HepG2 (cell line): Measurements from ENCODE around the gene EBPL. TPM values are rescaled to one million over a fixed set of nuclear protein-coding genes. Genes with fewer than 3 reads are reported as not detected.

Experiments used
- AKNA ChIP-seq: sonication (generic); formaldehyde crosslinking; IDR thresholded peaks from 2 replicates; pipeline ENCODE4 v1.4.0; 2020; ENCODE audit warnings: missing genetic modification reagents, borderline replicate concordance
- FOSL2 ChIP-seq: sonication (generic); formaldehyde crosslinking; IDR thresholded peaks from 2 replicates; pipeline ENCODE4 v1.4.0; 2020; ENCODE audit warnings: missing genetic modification reagents
- HOMEZ ChIP-seq: IDR thresholded peaks from 2 replicates; pipeline ENCODE4 v1.6.1; 2016; ENCODE audit warnings: low read depth
- LBX2 ChIP-seq: sonication (generic); formaldehyde crosslinking; IDR thresholded peaks from 2 replicates; pipeline ENCODE4 v1.5.0; 2020; ENCODE audit warnings: missing genetic modification reagents, mild to moderate bottlenecking, borderline replicate concordance
- MED1 ChIP-seq: sonication (generic); formaldehyde crosslinking; IDR thresholded peaks from 2 replicates; pipeline ENCODE4 v1.4.0; 2020; ENCODE audit warnings: missing genetic modification reagents
- MXD1 ChIP-seq: sonication (generic); formaldehyde crosslinking; IDR thresholded peaks from 2 replicates; pipeline ENCODE4 v1.4.0; 2020; ENCODE audit warnings: mild to moderate bottlenecking, missing genetic modification reagents
- NR1H2 ChIP-seq: sonication (generic); formaldehyde crosslinking; IDR thresholded peaks from 2 replicates; pipeline ENCODE4 v1.8.1; 2022; ENCODE audit warnings: low read depth, missing genetic modification reagents, borderline replicate concordance
- REL ChIP-seq: sonication (generic); formaldehyde crosslinking; conservative IDR thresholded peaks from 2 replicates; pipeline ENCODE4 v1.8.0; 2022; ENCODE audit warnings: mild to moderate bottlenecking, missing genetic modification reagents, moderate library complexity
- SAFB2 ChIP-seq: sonication (generic); formaldehyde crosslinking; IDR thresholded peaks from 2 replicates; pipeline ENCODE4 v1.5.1; 2020; ENCODE audit warnings: missing genetic modification reagents, low read depth, mild to moderate bottlenecking, borderline replicate concordance
- SNAPC4 ChIP-seq: sonication (generic); formaldehyde crosslinking; IDR thresholded peaks from 2 replicates; pipeline ENCODE4 v1.4.0; 2020; ENCODE audit warnings: mild to moderate bottlenecking, missing genetic modification reagents
- YEATS2 ChIP-seq: sonication (generic); formaldehyde crosslinking; IDR thresholded peaks from 2 replicates; pipeline ENCODE4 v1.4.0; 2020; ENCODE audit warnings: missing genetic modification reagents, borderline replicate concordance
- ZSCAN12 ChIP-seq: sonication (generic); formaldehyde crosslinking; IDR thresholded peaks from 2 replicates; pipeline ENCODE4 v1.9.0; 2021; ENCODE audit warnings: mild to moderate bottlenecking, missing genetic modification reagents
- ZSCAN22 ChIP-seq: sonication (generic); formaldehyde crosslinking; IDR thresholded peaks from 2 replicates; pipeline ENCODE4 v1.4.0; 2020; ENCODE audit warnings: mild to moderate bottlenecking, missing genetic modification reagents
- polyA plus RNA-seq, 8 experiments: library from polyadenylated mRNA; depleted of rRNA in 3 of 8; stranded (reverse) in 7 of 8; unstranded in 1 of 8; fragments of >200 nt; fragmentation: Illumina TruSeq in 4 of 8; extraction: Trizol in 4 of 8; gene quantifications; 2 replicates each; pipeline versions ENCODE4 v1.2.1 to v1.2.3, GENCODE V29; 2011 to 2016; ENCODE audit warnings: low read depth in 4 of 8, missing spikeins in 1 of 8, mixed read lengths in 1 of 8; ENCODE audit not compliant: insufficient read depth in 1 of 8
- total RNA-seq, 5 experiments: library from RNA; depleted of rRNA; stranded (reverse); fragments of >200 nt; fragmentation: Illumina TruSeq; extraction: Trizol; gene quantifications; 2 replicates each; pipeline ENCODE4 v1.2.3, GENCODE V29; 2016; ENCODE audit warnings: low read depth in 1 of 5

EBPL gene
- total and polyA plus RNA-seq, 2 of the 13 experiments (the other 11 are each of a cell fraction or from before 2014, with no cell fraction given) = 96.5 to 152 TPM

DNA sequence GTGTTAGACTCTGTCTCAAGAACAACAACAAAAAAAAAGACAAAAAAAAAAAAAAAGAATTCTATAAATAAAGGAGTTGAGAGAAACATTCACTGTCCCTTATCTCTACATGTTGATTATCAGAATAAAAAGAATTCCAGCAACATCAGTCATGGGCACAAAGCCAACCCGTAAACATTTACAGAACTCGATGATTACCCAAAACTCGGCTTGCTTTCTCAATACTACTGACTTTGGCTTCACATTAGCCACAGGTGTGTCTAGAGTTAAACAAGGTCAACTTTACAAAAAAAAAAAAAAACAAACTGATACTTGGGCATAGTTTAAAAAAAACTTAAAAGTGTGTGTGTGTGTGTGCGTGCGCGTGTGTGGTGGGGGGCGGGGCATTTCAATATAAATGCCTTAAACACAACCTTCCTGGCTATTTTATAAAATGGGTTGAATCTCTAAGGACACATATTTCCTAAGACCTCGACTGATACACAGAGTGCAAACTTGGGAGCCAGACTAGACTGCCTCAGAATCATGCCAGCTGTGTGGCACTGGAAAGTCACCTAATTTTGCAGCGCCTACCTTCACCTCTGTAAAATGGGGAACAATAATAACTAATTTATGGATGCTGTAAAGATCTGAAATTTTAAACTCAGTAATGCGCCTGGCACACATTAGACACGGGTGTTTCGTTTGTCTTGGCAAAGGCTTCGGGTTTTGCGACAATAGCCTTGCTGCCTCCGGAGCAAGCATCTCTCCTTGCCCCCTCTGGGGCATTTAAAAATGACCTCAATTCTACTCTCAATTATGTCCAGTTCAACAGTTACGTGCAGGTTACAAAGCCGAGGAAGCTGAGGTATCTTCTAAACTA, 922 bp downstream of the EBPL start (continued):
- TF ChIP-seq SNAPC4 (CRISPR knock-in tag) (no peak), HOMEZ (CRISPR knock-in tag) (no peak; the same call in 1 of the 2 replicates), REL (CRISPR knock-in tag) (no peak), LBX2 (CRISPR knock-in tag) (no peak), YEATS2 (CRISPR knock-in tag) (no peak), MED1 (0 out of 2 replicates have a peak, but pooled peaks have one; percentile 9), FOSL2 (peak; percentile 63), SAFB2 (CRISPR knock-in tag) (no peak), ZSCAN12 (no peak), AKNA (CRISPR knock-in tag) (no peak), NR1H2 (CRISPR knock-in tag) (no peak), ZSCAN22 (CRISPR knock-in tag) (no peak), MXD1 (no peak)
